NCI-H1436 treated with DMSO at 0.1 percent for 48 hours (cell line): ENCODE measurements around the gene HACL1.

ENCODE experiments used
- DNase-seq: peaks from one replicate; lab custom pipeline; 2025; lab: John Stamatoyannopoulos, UW

Gene HACL1

DNA sequence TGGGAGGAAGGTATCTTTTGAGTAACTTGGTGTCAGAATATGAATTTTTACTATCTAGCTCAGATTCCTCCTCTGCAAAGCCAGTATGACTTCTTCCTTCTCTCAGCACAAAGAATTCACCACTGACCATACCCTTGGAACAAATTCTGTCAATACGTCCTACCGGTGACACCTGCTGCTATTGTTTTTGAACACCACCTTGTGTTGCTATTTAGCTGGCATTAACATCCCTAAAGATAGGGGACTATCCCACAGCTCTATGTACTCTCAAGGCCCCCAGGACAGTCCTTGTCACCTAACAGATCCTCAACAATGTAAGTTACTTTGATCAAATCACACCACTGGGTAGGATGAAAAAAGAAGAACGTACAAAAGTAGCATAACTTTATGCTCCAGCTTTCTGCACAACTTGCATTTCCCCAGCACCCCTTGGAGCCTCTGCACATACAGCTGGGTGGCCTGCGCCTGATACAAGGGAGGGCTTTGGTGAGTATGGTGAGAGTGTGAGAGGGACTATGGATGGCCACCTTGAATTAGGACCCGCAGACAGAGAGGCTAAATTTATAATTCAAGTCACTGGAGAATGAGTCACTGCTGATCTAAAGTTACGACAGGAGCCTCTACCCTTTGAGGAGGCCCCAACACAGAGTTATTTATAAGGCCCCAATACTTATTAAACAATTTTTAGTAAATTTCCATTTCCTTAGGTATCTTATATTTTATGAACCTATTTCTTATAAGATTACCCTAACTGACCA lies 77.5 kb downstream of the HACL1 start:
- no peak for DNase-seq

DNA sequence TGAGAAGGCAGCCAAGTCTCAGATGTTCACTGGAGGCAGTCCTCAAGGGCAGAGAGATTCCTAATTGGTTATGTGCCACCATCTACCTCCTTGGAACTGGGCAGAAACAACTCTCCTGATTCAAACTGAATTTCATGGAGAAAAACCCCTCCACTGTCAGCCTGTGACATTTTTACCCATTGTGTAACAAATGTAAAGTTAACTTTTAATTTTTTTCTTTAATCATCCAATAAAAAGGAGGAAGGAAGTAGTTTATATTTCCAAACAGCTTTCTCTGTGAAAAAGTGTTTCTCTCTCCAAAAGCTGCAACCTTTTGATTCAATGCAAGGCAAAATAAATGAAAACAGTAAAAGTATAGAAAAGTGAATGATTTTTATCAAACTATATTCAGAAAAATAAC lies 79.4 kb downstream of the HACL1 start:
- no peak for DNase-seq

DNA sequence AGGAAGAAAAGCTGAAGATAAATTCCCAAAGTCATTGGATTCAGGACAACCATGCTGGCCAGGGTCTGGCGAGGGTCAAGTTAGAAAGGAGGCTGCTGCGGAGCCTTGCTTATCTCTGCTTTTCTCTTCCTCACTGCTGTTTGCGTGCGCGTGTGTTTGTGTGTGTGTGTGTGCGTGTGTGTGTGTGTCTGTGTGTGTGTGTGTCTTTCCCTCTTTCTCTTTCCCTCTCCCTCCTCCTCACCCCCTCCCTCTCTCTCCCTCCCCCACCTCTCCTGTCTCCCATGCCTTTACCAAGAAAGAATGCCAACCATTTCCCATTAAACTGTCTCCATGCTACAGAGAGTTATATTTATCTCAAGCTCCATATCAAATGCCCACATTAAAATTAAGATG lies 79.8 kb downstream of the HACL1 start, which contains the start of gene COLQ:
COLQ (minus strand) TSS at position 134 of the 393 bp plus-strand sequence; CDS start at position 53, 81 bp downstream.
- no peak for DNase-seq

DNA sequence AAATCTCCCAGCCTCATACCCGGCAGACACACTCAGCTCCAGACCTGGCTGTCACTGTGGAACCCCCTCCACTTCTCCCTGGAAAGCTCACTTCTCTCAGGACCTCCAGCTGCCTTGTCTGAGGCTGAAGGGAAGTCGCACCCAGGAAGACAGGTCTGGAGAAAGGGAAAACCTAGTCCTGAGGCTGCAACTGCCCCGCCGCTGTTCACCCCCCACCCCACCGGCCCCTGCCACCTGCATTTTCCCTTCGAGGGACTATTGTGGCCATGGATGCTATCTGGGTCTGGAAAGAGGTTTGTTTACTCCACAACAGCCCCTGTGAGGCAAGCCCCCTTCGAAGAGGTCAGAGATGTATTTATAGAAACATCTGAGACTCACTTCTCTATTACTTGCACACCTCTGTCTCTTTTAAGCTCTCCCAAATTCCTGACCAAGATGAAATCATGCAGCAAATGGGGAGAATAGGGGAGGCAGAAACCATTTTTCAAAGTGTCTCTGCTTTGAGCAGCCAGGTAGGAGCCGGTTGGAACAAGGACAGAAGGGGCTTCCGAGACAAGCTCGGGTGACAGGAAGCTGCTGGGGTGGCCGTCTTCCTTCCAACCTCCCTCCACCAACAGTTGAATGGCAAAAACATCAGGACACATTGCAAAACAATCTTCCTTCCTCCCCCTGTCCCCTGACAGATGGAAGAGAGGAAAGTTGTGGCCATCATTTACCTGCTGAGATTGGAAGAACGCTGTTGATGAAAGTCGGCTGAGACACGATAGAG lies 80.4 kb downstream of the HACL1 start:
- no peak for DNase-seq

DNA sequence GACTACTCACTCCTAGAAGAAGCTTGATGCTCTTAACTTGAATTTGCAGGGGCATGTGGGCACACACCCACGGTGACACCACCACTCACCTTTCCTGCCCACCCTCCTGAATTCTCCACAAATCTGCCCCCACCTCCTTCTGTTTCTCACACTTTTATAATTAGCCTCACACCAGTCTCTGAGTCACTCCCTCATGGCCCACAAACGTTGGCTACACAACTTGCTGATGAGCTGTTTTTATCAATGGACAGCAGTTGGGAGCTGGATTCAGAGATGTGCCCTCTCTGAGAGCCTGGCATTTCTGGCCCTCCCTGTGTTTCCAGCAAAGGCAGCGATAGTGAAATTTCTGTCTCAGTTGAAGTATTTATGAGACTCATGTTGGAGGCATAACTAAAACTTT lies 81.2 kb downstream of the HACL1 start:
- DNase-seq, result no peak

DNA sequence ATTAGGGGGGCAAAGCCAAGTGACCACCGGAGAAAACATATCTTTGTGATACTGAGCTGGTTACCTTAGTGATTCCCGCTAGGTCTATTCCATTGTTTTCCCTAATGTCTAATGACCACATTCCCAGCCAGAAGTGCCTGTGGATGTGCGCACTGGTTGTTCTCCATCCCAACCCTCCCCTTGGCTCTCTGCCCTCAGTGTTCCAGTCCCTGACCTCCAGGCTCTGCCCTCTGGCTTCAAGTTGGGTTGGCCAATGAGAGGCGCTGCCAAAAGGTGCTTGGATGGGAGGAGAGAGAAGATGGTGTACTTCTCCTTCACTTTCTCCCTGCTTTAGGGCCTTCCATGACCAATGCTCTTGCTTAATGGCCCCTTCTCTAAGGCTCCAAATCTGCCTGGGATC lies 82.3 kb downstream of the HACL1 start:
- DNase-seq, result no peak

DNA sequence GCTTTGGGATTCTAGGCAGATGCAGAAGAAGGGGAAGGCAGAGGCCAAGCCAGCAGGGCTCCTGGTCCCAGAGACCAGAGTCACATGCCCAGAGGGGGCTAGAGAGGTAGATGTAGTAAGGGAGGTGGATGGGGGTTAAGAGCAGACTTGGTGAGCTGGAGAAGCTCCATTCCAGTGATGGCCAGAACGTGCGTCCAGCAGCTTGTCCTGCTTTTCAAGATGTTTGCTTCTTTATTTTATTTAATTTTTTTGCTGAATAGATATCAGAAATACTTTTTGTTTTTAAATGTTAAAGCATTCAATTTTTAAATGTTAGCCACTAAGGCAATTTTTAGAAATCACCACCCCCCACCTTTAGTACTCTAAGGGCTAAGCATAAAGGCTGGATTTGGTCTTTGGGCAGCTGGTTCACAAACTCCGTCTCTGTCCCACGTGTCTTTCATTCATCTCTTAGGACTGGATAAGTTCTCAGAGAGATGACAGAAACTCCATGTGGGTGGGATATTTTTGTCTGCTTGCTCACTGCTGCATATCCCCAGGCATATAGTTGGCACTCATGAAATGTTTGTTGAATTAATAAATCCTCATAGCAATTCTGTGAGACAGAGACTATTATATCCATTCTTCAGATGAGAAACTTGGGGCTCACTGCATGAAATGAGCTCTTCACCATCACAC lies 86.6 kb downstream of the HACL1 start:
- no peak for DNase-seq

DNA sequence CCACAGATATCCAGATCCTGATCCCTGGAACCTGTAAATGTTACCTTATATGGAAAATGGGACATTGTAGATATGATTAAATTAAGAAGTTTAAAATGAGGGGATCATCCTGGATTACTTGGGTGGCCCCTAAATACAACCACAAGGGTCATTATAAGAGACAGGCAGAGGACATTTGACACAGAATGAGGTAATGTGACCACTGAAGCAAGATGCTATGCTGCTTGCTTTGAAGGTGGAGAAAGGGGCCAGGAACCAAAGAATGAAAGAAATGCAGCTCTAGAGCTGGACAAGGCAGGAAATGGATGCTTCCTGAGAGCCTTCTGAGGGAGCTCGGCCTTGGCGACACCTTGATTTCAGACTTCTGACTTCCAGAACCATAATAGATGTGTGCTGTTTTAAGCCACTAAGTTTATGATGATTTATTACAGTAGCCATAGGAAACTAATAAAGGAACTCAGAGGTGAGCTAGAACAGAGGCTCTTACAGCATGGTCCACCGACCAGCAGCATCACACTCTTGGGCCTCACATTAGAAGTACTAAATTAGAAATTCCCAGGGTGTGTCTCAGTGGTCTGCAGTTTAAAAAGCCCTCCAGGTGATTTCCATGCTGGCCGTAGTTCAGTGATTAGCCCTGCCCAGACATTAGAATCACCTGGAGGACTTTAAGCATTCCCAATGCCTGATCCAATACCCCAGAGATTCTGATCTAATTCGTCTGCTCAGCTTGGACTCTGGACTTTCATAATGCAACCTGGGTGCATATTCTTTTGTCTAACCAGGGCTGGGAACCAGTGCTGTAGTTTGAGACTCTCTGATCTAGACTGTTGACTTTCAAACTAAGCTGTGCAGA lies 87.3 kb downstream of the HACL1 start:
- no peak for DNase-seq

DNA sequence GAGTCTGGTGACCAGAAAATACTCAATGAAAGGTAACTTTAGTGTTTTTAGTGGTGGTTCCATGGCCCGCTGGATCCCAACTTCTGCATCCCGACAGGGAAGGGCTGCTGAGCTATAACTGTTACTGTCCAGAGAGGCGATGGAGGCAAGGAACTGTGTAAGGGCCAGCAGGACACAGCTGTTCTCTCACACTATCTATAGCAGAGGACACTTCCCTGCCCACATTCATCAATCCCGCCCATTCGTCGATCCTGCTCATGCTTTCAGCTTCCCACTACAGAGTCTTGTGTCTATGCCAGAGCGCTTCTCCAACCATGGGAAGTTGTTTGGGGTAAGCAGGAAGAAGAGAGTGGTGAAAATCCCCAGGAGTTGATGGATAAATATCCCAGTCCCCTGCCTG lies 88.3 kb downstream of the HACL1 start:
- DNase-seq, result no peak

DNA sequence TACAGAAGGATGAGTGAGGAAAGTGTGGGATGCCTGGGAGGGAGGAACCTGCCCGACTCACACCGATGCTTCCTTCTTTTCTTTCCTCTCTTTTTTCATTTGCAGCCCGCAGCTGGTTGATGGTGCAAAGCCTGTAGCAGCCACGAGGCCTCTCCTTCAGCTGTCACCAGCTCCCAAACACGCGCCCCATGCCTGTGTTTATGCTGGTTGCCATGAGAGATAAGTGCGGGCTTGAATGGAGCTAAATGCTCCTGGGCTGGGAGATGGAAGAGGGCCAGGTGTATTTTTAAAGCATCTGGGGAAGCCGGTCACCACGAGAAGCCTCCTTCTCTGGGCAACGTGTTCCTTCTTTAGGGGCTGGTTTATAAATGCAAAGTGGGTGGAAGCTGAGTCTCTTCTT lies 89.2 kb downstream of the HACL1 start:
- peak; percentile 1 for DNase-seq

DNA sequence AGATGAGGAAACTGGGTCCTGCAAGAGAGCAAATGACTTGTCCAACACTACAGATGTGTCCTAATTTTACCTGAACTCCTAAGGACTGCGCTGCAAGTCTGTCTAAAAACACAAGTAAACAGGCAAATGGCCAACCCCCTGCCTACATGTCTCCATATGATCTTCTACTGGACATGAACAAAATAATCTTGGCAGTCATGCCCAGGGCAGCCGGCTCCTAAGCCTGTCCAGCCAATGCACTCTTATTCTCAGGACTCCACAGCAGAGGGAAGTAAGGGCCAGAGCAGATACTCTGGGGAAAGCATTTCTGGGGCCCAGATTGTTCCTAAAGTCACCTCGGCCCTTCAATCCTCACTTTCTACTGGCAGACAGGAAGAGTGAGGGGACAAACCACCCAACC lies 90.2 kb downstream of the HACL1 start:
- no peak for DNase-seq
